B cell (primary cell): Measurements from ENCODE around the gene TOM1L2. TPM values are rescaled to one million over a fixed set of nuclear protein-coding genes. Genes with fewer than 3 reads are reported as not detected.
A peak's percentile ranks its signal among the peaks of the same experiment; 100 is the strongest.

Experiments used
- ATAC-seq: fragments of 200-7000 bp; cut with Tn5 transposase; one replicate; pipeline ENCODE4 v1.10.0; 2021; ENCODE audit warnings: low read depth, mild to moderate bottlenecking, moderate number of reproducible peaks, moderate library complexity
- CTCF ChIA-PET: fragments of 350-600 bp; sonication (Branson Sonifier 250); formaldehyde crosslinking; loops from one replicate; lab custom pipeline; 2021; ENCODE audit warnings: antibody characterized with exemption, inconsistent platforms; lab: Charles Lee
- POLR2A ChIA-PET: fragments of 350-600 bp; sonication (Branson Sonifier 250); formaldehyde crosslinking; loops from one replicate; lab custom pipeline; 2021; ENCODE audit warnings: antibody characterized with exemption; lab: Charles Lee
- DNase-seq: peaks from one replicate; pipeline ENCODE4 v3.0.0; 2013
- H2AFZ ChIP-seq: 2 replicates; pipeline ENCODE4 v1.6.1; 2012; ENCODE audit warnings: mild to moderate bottlenecking, low read depth, low read length; ENCODE audit not compliant: insufficient read depth, poor library complexity, severe bottlenecking
- H3K27ac ChIP-seq, 2 donors: 1 replicate in 1 of 2; 2 replicates in 1 of 2; pipeline ENCODE4 v1.5.1; 2012 to 2013; ENCODE audit warnings: low read length in 2 of 2, mild to moderate bottlenecking in 2 of 2, moderate library complexity in 1 of 2
- H3K27me3 ChIP-seq, 4 experiments: fragments of 200-600 bp in 1 of 4; sonication (generic) in 1 of 4; replicated peaks in 1 of 4; 1 replicate in 2 of 4; 2 replicates in 2 of 4; pipeline versions ENCODE4 v1.6.1 to v1.7.0; 2013 to 2016; ENCODE audit warnings: low read length in 3 of 4, mild to moderate bottlenecking in 2 of 4, mixed read lengths in 1 of 4, moderate library complexity in 1 of 4; ENCODE audit not compliant: insufficient read depth in 4 of 4, control insufficient read depth in 3 of 4; ENCODE audit errors: control extremely low read depth in 1 of 4
- H3K36me3 ChIP-seq, 2 experiments: replicated peaks in 1 of 2; 1 replicate in 1 of 2; 2 replicates in 1 of 2; pipeline versions ENCODE4 v1.6.1 to v1.7.1; 2013; ENCODE audit warnings: low read length in 1 of 2; ENCODE audit not compliant: insufficient read depth in 2 of 2, control insufficient read depth in 1 of 2; ENCODE audit errors: control extremely low read depth in 1 of 2, extremely low read depth in 1 of 2
- H3K4me1 ChIP-seq, 2 donors: fragments of 200-600 bp in 1 of 2; sonication (generic) in 1 of 2; 1 replicate in 1 of 2; 2 replicates in 1 of 2; pipeline versions ENCODE4 v1.5.1 to v1.6.1; 2013 to 2017; ENCODE audit warnings: low read length in 2 of 2; ENCODE audit not compliant: control insufficient read depth in 2 of 2, insufficient read depth in 2 of 2
- H3K4me2 ChIP-seq: replicated peaks from 2 replicates; pipeline ENCODE3; 2012; ENCODE audit warnings: mild to moderate bottlenecking, low read depth, low read length; ENCODE audit not compliant: poor library complexity, severe bottlenecking
- H3K4me3 ChIP-seq, 5 experiments: fragments of 200-600 bp in 1 of 5; sonication (generic) in 1 of 5; 1 replicate in 3 of 5; 2 replicates in 2 of 5; pipeline versions ENCODE4 v1.5.1 to v1.7.0; 2011 to 2016; ENCODE audit warnings: low read length in 4 of 5, mild to moderate bottlenecking in 4 of 5, low read depth in 2 of 5, control low read depth in 1 of 5, moderate library complexity in 1 of 5; ENCODE audit not compliant: insufficient read depth in 1 of 5; ENCODE audit errors: control extremely low read depth in 1 of 5, extremely low read depth in 1 of 5
- H3K79me2 ChIP-seq: fragments of 200-600 bp; sonication (generic); one replicate; pipeline ENCODE4 v1.6.0; 2016; ENCODE audit warnings: low read length; ENCODE audit not compliant: control insufficient read depth, insufficient read depth
- H3K9ac ChIP-seq: fragments of 200-600 bp; sonication (generic); 2 replicates; pipeline ENCODE4 v1.6.1; 2017; ENCODE audit warnings: mild to moderate bottlenecking, low read length, moderate library complexity
- H3K9me3 ChIP-seq, 3 donors: one replicate each; pipeline versions ENCODE4 v1.6.1 to v1.7.1; 2013; ENCODE audit warnings: low read length in 2 of 3; ENCODE audit not compliant: control insufficient read depth in 2 of 3, insufficient read depth in 1 of 3; ENCODE audit errors: control extremely low read depth in 1 of 3
- H4K20me1 ChIP-seq: 2 replicates; pipeline ENCODE4 v1.6.0; 2012; ENCODE audit warnings: mild to moderate bottlenecking, low read length; ENCODE audit not compliant: insufficient read depth, control insufficient read depth, poor library complexity, severe bottlenecking
- H3K27ac Mint-ChIP-seq: one replicate; pipeline ENCODE4 v1.8.0; 2021; ENCODE audit warnings: mixed read lengths
- H3K27me3 Mint-ChIP-seq: one replicate; pipeline ENCODE4 v1.8.0; 2021; ENCODE audit warnings: mixed read lengths
- H3K4me1 Mint-ChIP-seq: one replicate; pipeline ENCODE4 v1.8.0; 2021; ENCODE audit warnings: mixed read lengths
- H3K4me3 Mint-ChIP-seq: one replicate; pipeline ENCODE4 v1.8.0; 2021; ENCODE audit warnings: mixed read lengths
- H3K9me3 Mint-ChIP-seq: one replicate; pipeline ENCODE4 v1.8.0; 2022; ENCODE audit warnings: mixed read lengths; ENCODE audit not compliant: insufficient read depth
- EZH2 ChIP-seq: IDR thresholded peaks from 2 replicates; pipeline ENCODE4 v1.6.1; 2012; ENCODE audit warnings: borderline replicate concordance, low read depth, mild to moderate bottlenecking, moderate library complexity, low read length; ENCODE audit not compliant: insufficient read depth, poor library complexity, severe bottlenecking
- WGBS: methylation state at CpG from one replicate; pipeline ENCODE4 v1.1.5; 2013; ENCODE audit warnings: missing lambda C conversion rate; ENCODE audit not compliant: insufficient coverage; 5-methylcytosine and 5-hydroxymethylcytosine counted together
- intact Hi-C: fragments of 100-400 bp; cut with micrococcal nuclease; formaldehyde crosslinking; loops from one replicate; pipeline ENCODE4 v1.10.0; 2022
- polyA plus RNA-seq: library from polyadenylated mRNA; depleted of rRNA; stranded (reverse); fragments of >200 nt; gene quantifications from 2 replicates; pipeline ENCODE4 v1.2.3, GENCODE V29; 2012
- total RNA-seq, 2 donors: library from RNA; stranded (reverse); fragments of 120-200 nt in 1 of 2; gene quantifications; 1 replicate in 1 of 2; 2 replicates in 1 of 2; pipeline versions ENCODE4 v1.2.3 to v1.2.4, GENCODE V29; 2013 to 2022
- TF ChIP-seq, protein P1 (sequence below): fragments of 200-600 bp; IDR thresholded peaks from one replicate; pipeline ENCODE4 v1.8.0; 2022; ENCODE audit warnings: antibody characterized with exemption, mild to moderate bottlenecking

The TOM1L2 gene
- total and polyA plus RNA-seq, 2 donors (not counting 1 experiment from before 2014, with no cell fraction given) = 25.1 to 29.7 TPM

DNA sequence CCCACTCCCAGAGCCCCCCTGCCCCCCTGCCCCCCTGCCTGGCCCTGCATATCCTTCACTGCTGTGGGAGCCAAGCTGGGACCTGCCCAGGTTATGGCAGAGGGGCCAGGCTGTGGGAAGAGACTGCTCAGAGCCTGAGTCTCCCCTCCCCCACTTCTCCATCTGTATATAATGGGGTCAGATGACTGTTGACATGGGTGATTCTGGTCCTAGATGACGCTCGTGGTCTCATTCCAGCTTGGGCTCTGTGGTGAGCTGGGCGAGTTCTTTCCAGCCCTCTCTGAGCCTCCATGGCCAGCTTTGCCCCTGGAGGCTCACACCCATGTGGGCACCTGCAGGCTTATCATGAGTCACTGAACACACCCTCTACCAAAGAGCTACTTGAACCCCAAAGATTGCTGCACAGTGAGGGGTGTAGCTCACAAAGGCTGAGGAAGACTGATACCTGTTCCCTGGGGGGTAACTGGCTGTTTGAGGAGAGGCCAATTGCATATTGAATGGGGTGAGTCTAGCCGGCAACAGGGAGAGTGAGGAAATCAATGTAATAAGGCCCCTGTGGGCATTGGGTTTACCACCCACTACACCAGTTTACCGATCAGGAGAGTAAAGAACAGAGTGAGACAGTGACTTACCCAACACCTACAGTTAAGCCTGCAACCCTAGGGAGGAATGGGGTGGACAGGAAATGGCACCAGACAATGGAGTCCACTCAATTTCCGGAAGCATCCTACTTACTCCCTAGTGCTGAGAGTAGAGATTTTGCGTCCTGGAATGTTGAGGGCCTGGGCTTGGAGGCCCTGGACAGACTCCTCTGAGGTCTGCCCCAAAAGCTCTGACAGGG, 131.2 kb downstream of the TOM1L2 start:
- no peak for TF ChIP-seq EZH2
- TF ChIP-seq, protein P1, sequence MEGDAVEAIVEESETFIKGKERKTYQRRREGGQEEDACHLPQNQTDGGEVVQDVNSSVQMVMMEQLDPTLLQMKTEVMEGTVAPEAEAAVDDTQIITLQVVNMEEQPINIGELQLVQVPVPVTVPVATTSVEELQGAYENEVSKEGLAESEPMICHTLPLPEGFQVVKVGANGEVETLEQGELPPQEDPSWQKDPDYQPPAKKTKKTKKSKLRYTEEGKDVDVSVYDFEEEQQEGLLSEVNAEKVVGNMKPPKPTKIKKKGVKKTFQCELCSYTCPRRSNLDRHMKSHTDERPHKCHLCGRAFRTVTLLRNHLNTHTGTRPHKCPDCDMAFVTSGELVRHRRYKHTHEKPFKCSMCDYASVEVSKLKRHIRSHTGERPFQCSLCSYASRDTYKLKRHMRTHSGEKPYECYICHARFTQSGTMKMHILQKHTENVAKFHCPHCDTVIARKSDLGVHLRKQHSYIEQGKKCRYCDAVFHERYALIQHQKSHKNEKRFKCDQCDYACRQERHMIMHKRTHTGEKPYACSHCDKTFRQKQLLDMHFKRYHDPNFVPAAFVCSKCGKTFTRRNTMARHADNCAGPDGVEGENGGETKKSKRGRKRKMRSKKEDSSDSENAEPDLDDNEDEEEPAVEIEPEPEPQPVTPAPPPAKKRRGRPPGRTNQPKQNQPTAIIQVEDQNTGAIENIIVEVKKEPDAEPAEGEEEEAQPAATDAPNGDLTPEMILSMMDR = no peak
- ATAC-seq (no peak), DNase-seq (peak; percentile 51)
- H2AFZ ChIP-seq = no peak overlapping the region
- H3K27ac Mint-ChIP-seq = peak overlapping the region; percentile 86
- H3K9me3 Mint-ChIP-seq = no peaks in the 10 kb centered on the region
- H3K4me2 ChIP-seq = peak overlapping the region; percentile 82
- peak overlapping the region in 4 of 5 experiments; percentile 68 to 76 (median 73) for H3K4me3 ChIP-seq
- intact Hi-C loops = no loop called here
- no peaks in the 10 kb centered on the region for H3K9me3 ChIP-seq
- peaks cover 5% of the 10 kb centered on the region for H4K20me1 ChIP-seq
- peak overlapping the region; percentile 82 for H3K4me3 Mint-ChIP-seq
- peaks cover 21 to 39% of the 10 kb centered on the region in 2 donors for H3K4me1 ChIP-seq
- H3K9ac ChIP-seq = peak overlapping the region; percentile 76
- H3K27ac ChIP-seq = peak overlapping the region; percentile 38 to 97
- 71% methylated on average over 1 of the region's 7 CpGs for WGBS
- H3K36me3 ChIP-seq = no peaks in the 10 kb centered on the region
- CTCF ChIA-PET = interaction anchor here (0.8 to 3.2 kb wide), 3 partner anchors 21 to 159 kb away, joined by 3 to 13 read pairs (median 4); no protein-coding TSS in a partner anchor
- peaks cover 31% of the 10 kb centered on the region for H3K4me1 Mint-ChIP-seq
- H3K27me3 Mint-ChIP-seq = no peaks in the 10 kb centered on the region
- POLR2A ChIA-PET = interaction anchor here (0.5 to 1.5 kb wide), 3 partner anchors 9 to 27 kb away, joined by 3 to 4 read pairs (median 4); no protein-coding TSS in a partner anchor
- H3K79me2 ChIP-seq = peaks cover under 1% of the 10 kb centered on the region
- H3K27me3 ChIP-seq = no peaks in the 10 kb centered on the region
